Spleen (tissue), 7 donors: ENCODE data around the gene WWC1.

ENCODE experiments used
- CTCF ChIP-seq, 11 experiments: fragments of 200-600 bp in 7 of 11; fragments of 450-650 bp in 4 of 11; sonication (generic) in 4 of 11; IDR thresholded peaks in 8 of 11; conservative IDR thresholded peaks in 3 of 11; 1 replicate in 7 of 11; 2 replicates in 4 of 11; pipeline versions ENCODE4 v1.4.0 to v1.8.0; 2016 to 2021; ENCODE audit warnings: antibody characterized with exemption in 11 of 11, inconsistent platforms in 4 of 11, mild to moderate bottlenecking in 1 of 11
- POLR2AphosphoS5 ChIP-seq, 3 donors: sonication (generic); formaldehyde crosslinking; IDR thresholded peaks; one replicate each; pipeline ENCODE4 v1.5.1; 2017; ENCODE audit warnings: antibody characterized with exemption in 3 of 3
- donor health status: DM: no; HTN: no; CAD: no; lungs with moderate emphysema.
- donor health status: DM: no; HTN: no; CAD: no.
- donor health status: DM: no; HTN: no; CAD: no.

- TF ChIP-seq POLR2AphosphoS5 (IDR thresholded peaks at IDR 0.05) (no peak), CTCF (IDR thresholded peaks at IDR 0.05 in 8 of 11, conservative IDR thresholded peaks at IDR 0.05 in 3 of 11) (no peak)
Measured at GRCh38 chr5:168469816-168470215, 178.4 kb downstream of the WWC1 start.
